H1 (cell line): ENCODE measurements around the gene KIF2B. TPM values are rescaled to one million over a fixed set of nuclear protein-coding genes. Genes with fewer than 3 reads are reported as not detected.
A peak's percentile ranks its signal among the peaks of the same experiment; 100 is the strongest.

Experiments
- CTCF ChIA-PET: fragments of 300-600 bp; sonication (Branson Sonifier 250); formaldehyde crosslinking; loops from one replicate; lab custom pipeline; 2021; ENCODE audit not compliant: partially characterized antibody; lab: Charles Lee
- POLR2A ChIA-PET: fragments of 300-600 bp; sonication (Branson Sonifier 250); formaldehyde crosslinking; loops from one replicate; lab custom pipeline; 2021; ENCODE audit warnings: inconsistent platforms; ENCODE audit not compliant: partially characterized antibody; lab: Charles Lee
- DNase-seq, 2 experiments: peaks; one replicate each; pipeline versions ENCODE4 v3.0.0 to v3.0.0-alpha.2; 2010 to 2022; ENCODE audit warnings: low spot score in 2 of 2, low read depth in 1 of 2, mixed read lengths in 1 of 2
- FAIRE-seq: peaks from 2 replicates; lab custom pipeline; 2011; peaks lifted over from hg19 to GRCh38; lab: Jason Lieb, UNC
- H2AFZ ChIP-seq: 2 replicates; pipeline ENCODE4 v1.8.1; 2012; ENCODE audit warnings: low read length, inconsistent platforms
- H2AK5ac ChIP-seq: 2 replicates; pipeline ENCODE4 v1.6.1; 2013; ENCODE audit warnings: low read depth, low read length
- H2BK120ac ChIP-seq: replicated peaks from 2 replicates; pipeline ENCODE3; 2013; ENCODE audit warnings: low read depth, low read length, inconsistent platforms
- H2BK12ac ChIP-seq: 2 replicates; pipeline ENCODE4 v1.6.1; 2013; ENCODE audit warnings: low read depth, low read length
- H2BK15ac ChIP-seq: 2 replicates; pipeline ENCODE4 v1.6.1; 2013; ENCODE audit warnings: low read length
- H2BK20ac ChIP-seq: 2 replicates; pipeline ENCODE4 v1.6.1; 2013; ENCODE audit warnings: low read length
- H2BK5ac ChIP-seq: 2 replicates; pipeline ENCODE4 v1.6.1; 2013; ENCODE audit warnings: low read depth, low read length
- H3K14ac ChIP-seq: 2 replicates; pipeline ENCODE4 v1.6.1; 2013; ENCODE audit warnings: inconsistent platforms; ENCODE audit not compliant: insufficient read length
- H3K18ac ChIP-seq: 2 replicates; pipeline ENCODE4 v1.6.1; 2013; ENCODE audit warnings: low read length; ENCODE audit errors: extremely low read depth
- H3K23ac ChIP-seq: 2 replicates; pipeline ENCODE4 v1.6.1; 2013; ENCODE audit warnings: inconsistent platforms; ENCODE audit not compliant: insufficient read length
- H3K23me2 ChIP-seq: 2 replicates; pipeline ENCODE4 v1.6.1; 2013; ENCODE audit warnings: low read depth, low read length
- H3K27ac ChIP-seq: 2 replicates; pipeline ENCODE4 v1.6.1; 2011; ENCODE audit warnings: low read depth, low read length, inconsistent platforms
- H3K27me3 ChIP-seq, 4 experiments: replicated peaks in 1 of 4; 1 replicate in 1 of 4; 2 replicates in 3 of 4; pipeline versions ENCODE4 v1.6.1 to v1.8.1; 2011 to 2013; ENCODE audit warnings: low read length in 3 of 4, mild to moderate bottlenecking in 3 of 4, inconsistent platforms in 2 of 4, mixed read lengths in 2 of 4, moderate library complexity in 1 of 4; ENCODE audit not compliant: control insufficient read depth in 3 of 4, insufficient read depth in 3 of 4; ENCODE audit errors: extremely low read depth in 1 of 4
- H3K36me3 ChIP-seq, 4 experiments: 2 replicates each; pipeline versions ENCODE4 v1.6.1 to v1.8.1; 2011 to 2013; ENCODE audit warnings: mild to moderate bottlenecking in 4 of 4, low read length in 3 of 4, moderate library complexity in 2 of 4, control low read depth in 1 of 4, inconsistent platforms in 1 of 4; ENCODE audit not compliant: insufficient read depth in 4 of 4, control insufficient read depth in 2 of 4
- H3K4ac ChIP-seq: replicated peaks from 2 replicates; pipeline ENCODE3; 2013; ENCODE audit warnings: low read length, low read depth, mixed read lengths, inconsistent platforms; ENCODE audit not compliant: insufficient read length
- H3K4me1 ChIP-seq, 4 experiments: replicated peaks in 1 of 4; 1 replicate in 1 of 4; 2 replicates in 3 of 4; pipeline versions ENCODE4 v1.6.1 to v1.8.1; 2011 to 2013; ENCODE audit warnings: low read length in 3 of 4, inconsistent platforms in 2 of 4, mixed read lengths in 1 of 4; ENCODE audit not compliant: insufficient read depth in 4 of 4, control insufficient read depth in 3 of 4
- H3K4me2 ChIP-seq, 2 experiments: 2 replicates each; pipeline versions ENCODE4 v1.6.1 to v1.8.1; 2011 to 2013; ENCODE audit warnings: low read depth in 2 of 2, low read length in 2 of 2, control low read depth in 1 of 2, inconsistent platforms in 1 of 2, mild to moderate bottlenecking in 1 of 2; ENCODE audit not compliant: insufficient read depth in 1 of 2
- H3K4me3 ChIP-seq, 4 experiments: fragments of 200-600, 300-600 bp in 1 of 4; sonication (generic), shearing (Covaris generic), sonication (Bioruptor Twin) in 1 of 4; 2 replicates each; pipeline versions ENCODE4 v1.5.1 to v1.8.1; 2011 to 2016; ENCODE audit warnings: low read length in 4 of 4, low read depth in 3 of 4, control low read depth in 2 of 4, inconsistent platforms in 2 of 4, mild to moderate bottlenecking in 2 of 4, mixed read lengths in 1 of 4, moderate library complexity in 1 of 4; ENCODE audit not compliant: insufficient read depth in 2 of 4; ENCODE audit errors: extremely low read depth in 1 of 4
- H3K56ac ChIP-seq: replicated peaks from 2 replicates; pipeline ENCODE3; 2013; ENCODE audit warnings: low read depth, mild to moderate bottlenecking, mixed read lengths, low read length, inconsistent platforms; ENCODE audit not compliant: insufficient read length
- H3K79me1 ChIP-seq: 2 replicates; pipeline ENCODE4 v1.6.1; 2013; ENCODE audit warnings: low read depth, low read length, control low read depth
- H3K79me2 ChIP-seq, 2 experiments: 2 replicates each; pipeline versions ENCODE4 v1.6.1 to v1.8.1; 2012 to 2013; ENCODE audit warnings: low read length in 2 of 2, mild to moderate bottlenecking in 2 of 2, inconsistent platforms in 1 of 2; ENCODE audit not compliant: insufficient read depth in 2 of 2, control insufficient read depth in 1 of 2
- H3K9ac ChIP-seq, 4 experiments: replicated peaks in 1 of 4; 1 replicate in 1 of 4; 2 replicates in 3 of 4; pipeline versions ENCODE4 v1.6.1 to v1.8.1; 2011 to 2013; ENCODE audit warnings: low read depth in 3 of 4, low read length in 3 of 4, control low read depth in 2 of 4, mild to moderate bottlenecking in 2 of 4, moderate library complexity in 2 of 4, inconsistent platforms in 1 of 4; ENCODE audit errors: extremely low read depth in 1 of 4
- H3K9me3 ChIP-seq, 2 experiments: 2 replicates each; pipeline versions ENCODE4 v1.6.1 to v1.8.1; 2012 to 2013; ENCODE audit warnings: mild to moderate bottlenecking in 2 of 2, moderate library complexity in 2 of 2, control low read depth in 1 of 2, inconsistent platforms in 1 of 2, low read depth in 1 of 2, low read length in 1 of 2, mixed read lengths in 1 of 2; ENCODE audit not compliant: insufficient read depth in 2 of 2
- H4K20me1 ChIP-seq, 2 experiments: replicated peaks in 1 of 2; 2 replicates each; pipeline versions ENCODE3 to v1.8.1; 2011 to 2013; ENCODE audit warnings: inconsistent platforms in 2 of 2, low read length in 2 of 2, mild to moderate bottlenecking in 1 of 2; ENCODE audit not compliant: insufficient read depth in 2 of 2, control insufficient read depth in 1 of 2
- H4K5ac ChIP-seq: 2 replicates; pipeline ENCODE4 v1.6.1; 2013; ENCODE audit warnings: low read length, low read depth, mixed read lengths, inconsistent platforms; ENCODE audit not compliant: insufficient read length
- H4K8ac ChIP-seq: 2 replicates; pipeline ENCODE4 v1.8.0; 2013; ENCODE audit warnings: mild to moderate bottlenecking, moderate library complexity, low read length, inconsistent platforms; ENCODE audit not compliant: insufficient read depth; ENCODE audit errors: extremely low read depth
- H4K91ac ChIP-seq: replicated peaks from 2 replicates; pipeline ENCODE3; 2013; ENCODE audit warnings: low read length, mixed read lengths, inconsistent platforms; ENCODE audit not compliant: insufficient read length
- ASH2L ChIP-seq: fragments of 200-600, 300-600 bp; sonication (generic); IDR thresholded peaks from one replicate; pipeline ENCODE4 v1.7.1; 2017; ENCODE audit warnings: low read length
- BCL11A ChIP-seq, 2 experiments: IDR thresholded peaks; one replicate each; pipeline ENCODE4 v1.6.1; 2011; ENCODE audit warnings: low read depth in 2 of 2, low read length in 2 of 2, mild to moderate bottlenecking in 2 of 2
- CEBPB ChIP-seq: IDR thresholded peaks from 2 replicates; pipeline ENCODE4 v1.6.1; 2012; ENCODE audit warnings: low read depth, low read length
- EZH2 ChIP-seq: fragments of 200-600 bp; sonication (generic); IDR thresholded peaks from 2 replicates; pipeline ENCODE4 v1.7.1; 2012; ENCODE audit warnings: low read depth, mild to moderate bottlenecking, moderate library complexity, low read length, inconsistent platforms; ENCODE audit not compliant: severe bottlenecking
- HDAC2 ChIP-seq, 2 experiments: fragments of 300-600 bp in 1 of 2; sonication (generic) in 1 of 2; IDR thresholded peaks; 2 replicates each; pipeline ENCODE4 v1.6.1; 2011 to 2012; ENCODE audit warnings: low read depth in 2 of 2, low read length in 2 of 2, mild to moderate bottlenecking in 2 of 2, moderate library complexity in 2 of 2, borderline replicate concordance in 1 of 2, inconsistent platforms in 1 of 2
- HDAC6 ChIP-seq: IDR thresholded peaks from one replicate; pipeline ENCODE4 v1.7.1; 2012; ENCODE audit warnings: low read depth, mild to moderate bottlenecking, inconsistent platforms, low read length, moderate library complexity
- JUND ChIP-seq: IDR thresholded peaks from 2 replicates; pipeline ENCODE4 v1.6.1; 2011; ENCODE audit warnings: mild to moderate bottlenecking, improper control_type of control experiment, low read length
- MAFK ChIP-seq: IDR thresholded peaks from 2 replicates; pipeline ENCODE4 v1.6.1; 2012; ENCODE audit warnings: low read depth, mild to moderate bottlenecking, improper control_type of control experiment, low read length
- RXRA ChIP-seq: IDR thresholded peaks from 2 replicates; pipeline ENCODE4 v1.6.1; 2011; ENCODE audit warnings: low read depth, mild to moderate bottlenecking, low read length, moderate library complexity; ENCODE audit not compliant: insufficient read depth
- SAP30 ChIP-seq: fragments of 300-600 bp; sonication (generic); IDR thresholded peaks from 2 replicates; pipeline ENCODE4 v1.7.1; 2012; ENCODE audit warnings: low read length, moderate library complexity, mild to moderate bottlenecking, inconsistent platforms; ENCODE audit not compliant: insufficient read depth, insufficient replicate concordance
- SP2 ChIP-seq: IDR thresholded peaks from 2 replicates; pipeline ENCODE4 v1.6.1; 2012; ENCODE audit warnings: mild to moderate bottlenecking, low read length, inconsistent platforms
- ZNF274 ChIP-seq: IDR thresholded peaks from 2 replicates; pipeline ENCODE4 v1.7.0; 2012; ENCODE audit warnings: low read length, borderline replicate concordance; ENCODE audit errors: extremely low read depth
- WGBS, 2 experiments: shearing (Covaris generic) in 1 of 2; methylation state at CpG; one replicate each; pipeline versions ENCODE4 v1.1.6 to v1.1.7; 2013 to 2015; ENCODE audit warnings: low lambda C conversion rate in 2 of 2, mixed read lengths in 2 of 2, inconsistent platforms in 1 of 2, low coverage in 1 of 2, missing lambda C conversion rate in 1 of 2; ENCODE audit not compliant: insufficient replicate concordance in 2 of 2, insufficient coverage in 1 of 2, insufficient read length in 1 of 2; ENCODE audit errors: extremely low coverage in 1 of 2, missing lambda C conversion rate in 1 of 2; 5-methylcytosine and 5-hydroxymethylcytosine counted together
- polyA plus RNA-seq, 7 experiments: library from polyadenylated mRNA; depleted of rRNA in 3 of 7; stranded (reverse) in 5 of 7; unstranded in 2 of 7; fragments of >200 nt in 5 of 7; fragments of 200-250 nt in 2 of 7; gene quantifications; 1 replicate in 5 of 7; 2 replicates in 1 of 7; 4 replicates in 1 of 7; pipeline versions ENCODE4 v1.2.1 to v1.2.3, GENCODE V29; 2011 to 2013; ENCODE audit warnings: missing spikeins in 2 of 7, mixed read lengths in 2 of 7
- total RNA-seq: library from RNA; stranded (reverse); fragmentation: NEBNext Ultra II Directional; extraction: Animal tissue kit (Norgen Biotek cat#: 25700); gene quantifications from 2 replicates; pipeline ENCODE4 v1.2.1, GENCODE V29; 2021

KIF2B gene
- total and polyA plus RNA-seq, 2 of the 8 experiments (the other 6 are each of a cell fraction or from before 2014, with no cell fraction given), result not detected

- no peak overlapping the region for H3K4me2 ChIP-seq
- no peak overlapping the region for H2BK120ac ChIP-seq
- no peak for DNase-seq
- no peaks in the 10 kb centered on the region for H3K79me2 ChIP-seq
- H3K23ac ChIP-seq, result no peak overlapping the region
- H3K9me3 ChIP-seq, result no peaks in the 10 kb centered on the region
- CTCF ChIA-PET, result interaction anchor here (0.8 to 3.2 kb wide), 3 partner anchors 10 to 157 kb away, joined by 3 to 7 read pairs (median 3); no protein-coding TSS in a partner anchor
- no peaks in the 10 kb centered on the region for H4K20me1 ChIP-seq
- FAIRE-seq, result no peak
- peak overlapping the region; percentile 24; the same call in 1 of the 2 replicates for H3K18ac ChIP-seq
- H4K5ac ChIP-seq, result no peak overlapping the region
- peak overlapping the region; percentile 28 for H3K4ac ChIP-seq
- H2BK12ac ChIP-seq, result no peak overlapping the region
- 0 out of 2 replicates have a peak overlapping the region, but pooled peaks have one; percentile 48 for H2BK20ac ChIP-seq
- H4K8ac ChIP-seq, result no peak overlapping the region
- no peaks in the 10 kb centered on the region; a peak in 1 of 7 replicates for H3K4me1 ChIP-seq
- H3K9ac ChIP-seq, result no peak overlapping the region; a peak in 1 of 7 replicates
- 96% methylated on average over 5 of the region's 5 CpGs; no CpG with 5 or more reads in 1 of the 2 experiments for WGBS, 2 experiments
- H3K14ac ChIP-seq, result no peak overlapping the region
- no peaks in the 10 kb centered on the region for H3K79me1 ChIP-seq
- H3K27me3 ChIP-seq, result no peaks in the 10 kb centered on the region
- H2AFZ ChIP-seq, result no peak overlapping the region; the same call in 1 of the 2 replicates
- H2AK5ac ChIP-seq, result no peak overlapping the region
- TF ChIP-seq HDAC6, result no peak
- no peak for TF ChIP-seq JUND
- TF ChIP-seq ASH2L, result no peak
- no peak for TF ChIP-seq SAP30
- TF ChIP-seq SP2, result no peak
- TF ChIP-seq ZNF274, result no peak
- no peak for TF ChIP-seq EZH2
- TF ChIP-seq MAFK, result no peak
- no peak for TF ChIP-seq HDAC2 (IDR thresholded peaks at IDR 0.05; ENCODE audit: borderline replicate concordance in 1 of 2, low read depth in 2 of 2, low read length in 2 of 2)
- no peak for TF ChIP-seq CEBPB
- no peak for TF ChIP-seq BCL11A (IDR thresholded peaks at IDR 0.05; ENCODE audit: low read depth in 2 of 2, low read length in 2 of 2)
- no peak for TF ChIP-seq RXRA
- no peak overlapping the region for H2BK5ac ChIP-seq
- no peak overlapping the region for H4K91ac ChIP-seq
- POLR2A ChIA-PET, result no interaction called here
- H3K56ac ChIP-seq, result no peak overlapping the region
- H3K23me2 ChIP-seq, result no peaks in the 10 kb centered on the region
- H3K4me3 ChIP-seq, result no peak overlapping the region
- H3K27ac ChIP-seq, result no peak overlapping the region
- no peak overlapping the region for H2BK15ac ChIP-seq
- no peaks in the 10 kb centered on the region for H3K36me3 ChIP-seq
These were observed 29.7 kb upstream of the KIF2B start for GRCh38 chr17:53792997-53793396.
